ENCODE data around the gene BSN. TPM values are rescaled to one million over a fixed set of nuclear protein-coding genes. Genes with fewer than 3 reads are reported as not detected.
"Not testable (repeated sequence)": the region's sequence is repeated elsewhere in the genome, so short reads cannot be mapped to it uniquely, and the experiment has no call there.

BSN gene
- total RNA-seq, 1 donor from 2014 or later: 0.07 TPM

- intact Hi-C loops (cut with micrococcal nuclease): no loop called here
These were observed 20.3 kb upstream of the BSN start for GRCh38 chr3:49533786-49534519.

DNA sequence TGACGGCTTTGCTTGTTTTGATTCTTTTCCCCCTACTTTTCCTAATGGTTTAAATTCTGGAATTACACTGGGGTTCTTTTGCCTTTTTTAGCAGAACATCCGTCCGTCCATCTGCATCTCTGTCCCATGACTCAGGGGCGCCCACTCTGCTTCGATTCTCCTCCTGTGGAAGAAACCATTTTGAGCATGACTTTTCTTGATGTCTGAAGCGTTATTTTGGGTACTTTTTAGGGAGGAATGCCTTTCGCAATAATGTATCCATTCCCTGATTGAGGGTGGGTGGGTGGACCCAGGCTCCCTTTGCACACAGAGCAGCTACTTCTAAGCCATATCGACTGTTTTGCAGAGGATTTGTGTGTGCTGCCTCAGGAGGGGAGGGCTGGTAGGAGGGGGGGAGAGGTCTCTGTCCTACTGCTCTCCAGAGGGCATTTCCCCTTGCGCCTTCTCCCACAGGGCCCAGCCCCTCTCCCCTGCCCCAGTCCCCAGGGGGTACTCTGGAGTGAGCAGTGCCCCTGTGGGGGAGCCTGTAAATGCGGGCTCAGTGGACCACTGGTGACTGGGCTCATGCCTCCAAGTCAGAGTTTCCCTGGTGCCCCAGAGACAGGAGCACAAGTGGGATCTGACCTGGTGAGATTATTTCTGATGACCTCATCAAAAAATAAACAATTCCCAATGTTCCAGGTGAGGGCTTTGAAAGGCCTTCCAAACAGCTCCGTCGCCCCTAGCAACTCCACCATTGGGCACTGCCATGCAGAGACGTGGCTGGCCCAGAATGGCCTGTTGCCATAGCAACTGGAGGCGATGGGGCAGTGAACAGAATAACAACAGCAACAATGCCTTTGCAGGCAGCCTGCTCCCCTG is 19.5 kb upstream of the BSN start:
- intact Hi-C loops (cut with micrococcal nuclease): no loop called here

GRCh38 chr3:49535971-49536874 is 18.1 kb upstream of the BSN start:
- intact Hi-C loops (cut with micrococcal nuclease): no loop called here

DNA sequence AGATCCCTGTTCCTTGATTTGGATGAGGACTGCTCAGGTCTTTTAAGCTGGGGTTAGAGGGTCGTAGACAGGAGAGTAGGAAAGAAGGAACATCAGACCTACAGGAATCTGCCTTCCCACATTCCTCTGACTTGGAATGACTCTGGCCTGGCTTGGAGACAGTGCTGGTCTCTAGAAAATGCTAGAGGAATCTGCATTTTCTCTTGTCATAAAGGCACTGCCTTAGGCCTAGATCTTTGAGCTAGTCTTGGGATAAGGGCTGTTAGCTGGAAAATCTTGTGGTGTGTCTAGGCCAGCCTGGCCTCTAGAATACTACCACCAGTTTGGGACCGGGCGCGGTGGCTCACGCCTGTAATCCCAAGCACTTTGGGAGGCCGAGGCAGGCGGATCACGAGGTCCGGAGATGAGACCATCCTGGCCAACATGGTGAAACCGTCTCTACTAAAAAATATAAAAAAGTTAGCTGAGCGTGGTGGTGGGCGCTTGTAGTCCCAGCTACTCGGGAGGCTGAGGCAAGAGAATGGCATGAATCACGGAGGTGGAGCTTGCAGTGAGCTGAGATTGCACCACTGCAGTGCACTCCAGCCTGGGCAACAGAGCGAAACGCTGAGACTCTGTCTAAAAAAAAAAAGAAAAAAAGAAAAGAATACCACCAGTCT is 17.3 kb upstream of the BSN start:
- intact Hi-C loops (cut with micrococcal nuclease): no loop called here

- intact Hi-C loops (cut with micrococcal nuclease): loop anchor here (1.0 kb wide), 2 partner anchors 14 to 131 kb away; partner anchors contain the start of gene BSN
These were observed 14.4 kb upstream of the BSN start for GRCh38 chr3:49539659-49540560.

GRCh38 chr3:49552087-49552486 is 2.2 kb upstream of the BSN start:
- intact Hi-C loops (cut with micrococcal nuclease): no loop called here

- intact Hi-C loops (cut with micrococcal nuclease): no loop called here
These were observed 969 bp upstream of the BSN start for GRCh38 chr3:49553324-49553691.

DNA sequence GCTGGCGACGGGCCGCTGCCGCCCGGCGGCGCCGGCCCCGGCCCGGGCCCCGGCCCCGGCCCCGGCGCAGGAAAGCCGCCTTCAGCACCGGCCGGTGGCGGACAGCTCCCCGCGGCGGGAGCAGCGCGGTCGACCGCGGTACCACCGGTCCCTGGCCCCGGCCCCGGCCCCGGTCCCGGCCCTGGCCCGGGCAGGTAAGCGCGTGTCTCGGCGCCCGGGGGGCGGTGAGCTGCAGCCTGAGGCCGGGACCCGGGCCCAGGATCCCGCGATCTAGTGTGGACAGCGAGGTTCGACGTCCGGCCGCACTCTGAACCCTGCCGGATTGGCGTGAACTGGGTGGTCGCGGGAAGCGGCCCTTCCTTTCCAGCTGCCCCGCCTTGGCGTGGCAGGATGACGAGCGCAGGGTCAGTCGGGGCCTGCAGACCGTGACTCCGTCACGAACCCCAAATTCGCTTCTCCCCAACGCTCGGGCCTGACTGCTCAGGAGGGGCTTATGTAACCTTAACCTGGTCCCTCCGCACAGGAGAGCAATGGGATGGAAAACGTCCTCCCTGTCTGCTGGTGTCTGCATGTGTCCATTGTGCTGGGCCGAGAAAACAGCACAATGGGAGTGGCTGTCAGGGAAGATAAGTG is 472 bp downstream of the BSN start:
- intact Hi-C loops (cut with micrococcal nuclease): loop anchor here (1.0 kb wide), 1 partner anchor 14 kb away; no protein-coding TSS in a partner anchor

GRCh38 chr3:49556500-49557275 is 2.4 kb downstream of the BSN start:
- intact Hi-C loops (cut with micrococcal nuclease): no loop called here

- intact Hi-C loops (cut with micrococcal nuclease): no loop called here
These were observed 8.8 kb downstream of the BSN start for GRCh38 chr3:49563040-49563578.

DNA sequence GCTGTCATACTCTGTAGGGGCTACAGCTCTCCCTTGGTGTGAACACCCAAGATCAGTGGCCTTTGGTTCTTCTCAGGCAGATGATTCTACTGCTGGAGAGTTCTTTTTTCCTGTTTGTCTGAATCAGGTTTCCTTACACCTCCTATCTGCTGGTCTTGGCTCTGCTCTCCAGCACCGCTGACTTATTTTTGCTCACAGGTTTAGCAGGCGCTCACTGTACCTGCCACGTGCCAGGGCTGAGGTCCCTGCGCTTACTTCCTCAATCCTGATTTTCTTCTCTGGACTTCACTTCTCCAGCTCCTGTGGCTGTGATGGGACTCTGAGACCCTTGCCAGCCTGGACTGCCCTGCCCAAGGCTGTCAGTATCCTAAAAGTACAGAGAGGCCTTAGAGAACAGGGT is 9.5 kb downstream of the BSN start:
- intact Hi-C loops (cut with micrococcal nuclease): no loop called here

DNA sequence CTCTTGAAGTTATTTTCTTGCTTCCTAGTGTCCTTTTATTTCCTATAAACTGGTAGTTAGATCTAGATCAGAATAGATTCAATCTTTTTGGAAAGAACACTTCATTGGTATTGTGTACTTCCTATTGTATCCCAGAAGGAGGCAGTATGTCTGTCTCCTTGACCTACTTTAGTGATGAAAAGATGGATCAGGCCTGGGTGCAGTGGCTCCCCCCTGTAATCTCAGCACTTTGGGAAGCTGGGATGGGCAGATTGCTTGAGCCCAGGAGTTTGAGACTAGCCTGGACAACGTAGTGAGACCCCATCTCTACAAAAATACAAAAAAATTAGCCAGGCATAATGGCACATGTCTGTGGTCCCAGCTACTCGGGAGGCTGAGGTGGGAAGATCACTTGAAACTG is 12.0 kb downstream of the BSN start:
- intact Hi-C loops (cut with micrococcal nuclease): no loop called here

DNA sequence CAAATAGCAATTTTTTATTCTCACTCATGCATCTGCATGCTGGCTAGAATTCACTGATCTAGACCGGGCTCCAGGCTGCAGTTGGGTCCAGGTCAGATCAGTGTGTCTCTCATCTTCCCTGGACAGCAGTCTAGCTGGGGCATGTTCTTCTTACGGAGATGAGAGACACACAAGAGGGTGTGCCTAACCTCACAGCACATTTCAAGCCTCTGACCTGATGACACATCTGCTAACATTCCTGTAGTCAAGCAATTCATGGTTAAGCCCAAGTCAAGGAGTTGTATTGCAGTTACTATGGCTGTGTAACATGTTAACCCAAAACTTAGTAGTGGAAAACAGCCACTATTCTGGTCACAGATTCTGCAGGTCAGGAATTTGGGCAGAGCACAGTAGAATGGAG is 13.1 kb downstream of the BSN start:
- intact Hi-C loops (cut with micrococcal nuclease): no loop called here

DNA sequence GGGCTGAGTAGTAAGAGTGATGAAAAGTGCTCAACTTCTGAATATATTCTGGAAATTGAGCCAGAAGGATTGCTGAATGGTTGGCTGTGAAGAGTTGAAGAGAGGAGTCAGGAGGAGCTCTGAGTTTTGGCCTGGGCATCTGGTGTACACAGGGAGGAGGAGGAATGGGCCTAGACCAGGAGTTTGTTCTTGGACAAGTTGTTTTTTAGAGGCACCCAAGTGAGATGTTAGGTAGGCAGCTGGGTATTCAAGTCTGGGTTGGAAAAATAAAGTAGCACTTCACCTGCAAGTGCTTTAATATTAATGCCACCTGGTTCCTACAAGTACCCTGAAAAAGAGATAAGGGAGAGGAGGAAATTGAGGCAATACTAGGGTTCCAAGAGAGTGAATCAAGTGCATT is 14.7 kb downstream of the BSN start:
- intact Hi-C loops (cut with micrococcal nuclease): no loop called here

GRCh38 chr3:49570028-49570654 is 15.9 kb downstream of the BSN start:
- intact Hi-C loops (cut with micrococcal nuclease): no loop called here

- intact Hi-C loops (cut with micrococcal nuclease): no loop called here
These were observed 27.9 kb downstream of the BSN start for GRCh38 chr3:49582177-49582576.

GRCh38 chr3:49585261-49585755 is 31.0 kb downstream of the BSN start:
- intact Hi-C loops (cut with micrococcal nuclease): not testable (repeated sequence)

DNA sequence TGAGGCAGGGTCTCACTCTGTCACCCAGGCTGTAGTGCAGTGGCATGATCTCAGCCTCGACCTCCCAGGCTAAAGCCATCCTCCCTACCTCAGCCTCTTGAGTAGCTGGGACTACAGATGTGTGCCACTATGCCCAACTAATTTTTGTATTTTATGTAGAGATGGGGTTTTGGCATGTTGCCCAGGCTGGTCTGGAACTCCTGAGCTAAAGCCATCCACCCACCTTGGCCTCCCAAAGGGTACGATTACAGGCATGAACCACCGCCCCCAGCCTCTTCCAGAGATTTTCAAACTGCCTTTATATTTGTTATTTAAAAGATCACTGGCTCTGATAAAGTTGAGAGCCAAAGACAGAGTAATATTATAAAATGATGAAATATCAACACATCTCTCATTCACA is 37.3 kb downstream of the BSN start:
- intact Hi-C loops (cut with micrococcal nuclease): no loop called here
